GM19328 (cell line): ENCODE measurements around the gene JMJD1C.

Experiments
- ATAC-seq: cut with Tn5 transposase; IDR thresholded peaks from one replicate; pipeline ENCODE4 v1.9.1; 2021; ENCODE audit warnings: mild to moderate bottlenecking, moderate library complexity; ENCODE audit not compliant: unreplicated experiment

JMJD1C gene

GRCh38 chr10:63437116-63437949 lies 28.4 kb downstream of the JMJD1C start:
- no peak for ATAC-seq

GRCh38 chr10:63436225-63436624 lies 29.6 kb downstream of the JMJD1C start:
- no peak for ATAC-seq

- ATAC-seq: no peak
These were observed 30.6 kb downstream of the JMJD1C start for GRCh38 chr10:63434866-63435854.

- no peak for ATAC-seq
These were observed 33.6 kb downstream of the JMJD1C start for GRCh38 chr10:63431962-63432797.

- no peak for ATAC-seq
These were observed 34.8 kb downstream of the JMJD1C start for GRCh38 chr10:63430999-63431356.

- ATAC-seq: no peak
These were observed 35.4 kb downstream of the JMJD1C start for GRCh38 chr10:63430091-63430998.

GRCh38 chr10:63429281-63429680 lies 36.5 kb downstream of the JMJD1C start:
- ATAC-seq: no peak

GRCh38 chr10:63427013-63427412 lies 38.8 kb downstream of the JMJD1C start:
- ATAC-seq: no peak

GRCh38 chr10:63425512-63425911 lies 40.3 kb downstream of the JMJD1C start:
- ATAC-seq: no peak

GRCh38 chr10:63424576-63424975 lies 41.2 kb downstream of the JMJD1C start:
- ATAC-seq: no peak

GRCh38 chr10:63423494-63423893 lies 42.3 kb downstream of the JMJD1C start:
- no peak for ATAC-seq

GRCh38 chr10:63421591-63421990 lies 44.2 kb downstream of the JMJD1C start:
- peak; percentile 99 for ATAC-seq

GRCh38 chr10:63416376-63416775 lies 49.4 kb downstream of the JMJD1C start:
- no peak for ATAC-seq

- no peak for ATAC-seq
These were observed 50.0 kb downstream of the JMJD1C start for GRCh38 chr10:63415640-63416244.

GRCh38 chr10:63414481-63415260 lies 51.1 kb downstream of the JMJD1C start:
- ATAC-seq: no peak

GRCh38 chr10:63413429-63413828 lies 52.3 kb downstream of the JMJD1C start:
- ATAC-seq: no peak

- no peak for ATAC-seq
These were observed 53.5 kb downstream of the JMJD1C start for GRCh38 chr10:63412304-63412703.

GRCh38 chr10:63410633-63411032 lies 55.1 kb downstream of the JMJD1C start:
- no peak for ATAC-seq
